Adipocyte (in vitro differentiated cells): Measurements from ENCODE around the gene IMMT.
"Not testable (repeated sequence)": the region's sequence is repeated elsewhere in the genome, so short reads cannot be mapped to it uniquely, and the experiment has no call there.

ENCODE experiments used
- DNase-seq: peaks from one replicate; pipeline ENCODE4 v3.0.0-alpha.2; 2015; ENCODE audit warnings: low read depth
- H3K27me3 ChIP-seq: replicated peaks from 2 replicates; pipeline ENCODE4 v1.7.0; 2013; ENCODE audit warnings: mild to moderate bottlenecking, low read length, moderate library complexity; ENCODE audit not compliant: control insufficient read depth, insufficient read depth
- H3K36me3 ChIP-seq: 2 replicates; pipeline ENCODE4 v1.7.0; 2013; ENCODE audit warnings: low read length, mild to moderate bottlenecking, moderate library complexity; ENCODE audit not compliant: control insufficient read depth, insufficient read depth, severe bottlenecking
- H3K4me1 ChIP-seq: 2 replicates; pipeline ENCODE4 v1.7.0; 2013; ENCODE audit warnings: mild to moderate bottlenecking, low read length, moderate library complexity; ENCODE audit not compliant: control insufficient read depth, insufficient read depth
- H3K4me3 ChIP-seq: 2 replicates; pipeline ENCODE4 v1.7.0; 2013; ENCODE audit warnings: mild to moderate bottlenecking, low read length, moderate library complexity
- H3K9ac ChIP-seq: 2 replicates; pipeline ENCODE4 v1.7.0; 2013; ENCODE audit warnings: mild to moderate bottlenecking, low read length, moderate library complexity
- H3K9me3 ChIP-seq: 2 replicates; pipeline ENCODE4 v1.7.0; 2013; ENCODE audit warnings: mild to moderate bottlenecking, low read length, moderate library complexity; ENCODE audit not compliant: control insufficient read depth

Gene IMMT

GRCh38 chr2:86195055-86195807 lies at the start of gene IMMT:
TSS of gene IMMT (minus strand) at chr2:86195462. CDS start at chr2:86195382, 80 bp downstream.
- peak; percentile 98 for DNase-seq
- Histone ChIP-seq H3K4me3 (peak within 1 kb of the TSS; percentile 87), H3K27me3 (no peaks in the 10 kb centered on the region), H3K9ac (peak within 1 kb of the TSS; percentile 100), H3K9me3 (no peaks in the 10 kb centered on the region), H3K4me1 (peaks cover 45% of the 10 kb centered on the region), H3K36me3 (no peaks in the 10 kb centered on the region)

- not testable (repeated sequence) for H3K36me3 ChIP-seq, H3K9me3 ChIP-seq, H3K4me1 ChIP-seq, H3K4me3 ChIP-seq, DNase-seq, H3K9ac ChIP-seq
- peaks cover 37% of the 10 kb centered on the region for H3K27me3 ChIP-seq
Measured at GRCh38 chr2:86244781-86245180, 49.5 kb upstream of the IMMT start.

GRCh38 chr2:86243950-86244733 lies 48.9 kb upstream of the IMMT start:
- H3K4me3 ChIP-seq, result no peak overlapping the region
- H3K9me3 ChIP-seq, result no peaks in the 10 kb centered on the region
- no peaks in the 10 kb centered on the region for H3K36me3 ChIP-seq
- peaks cover 41% of the 10 kb centered on the region for H3K27me3 ChIP-seq
- no peaks in the 10 kb centered on the region for H3K4me1 ChIP-seq
- H3K9ac ChIP-seq, result no peak overlapping the region
- no peak for DNase-seq

- Histone ChIP-seq H3K4me3 (no peak overlapping the region), H3K4me1 (no peaks in the 10 kb centered on the region), H3K9ac (no peak overlapping the region), H3K36me3 (no peaks in the 10 kb centered on the region), H3K27me3 (peaks cover 47% of the 10 kb centered on the region), H3K9me3 (no peaks in the 10 kb centered on the region)
- DNase-seq, result no peak
Measured at GRCh38 chr2:86243272-86243671, 48.0 kb upstream of the IMMT start.

GRCh38 chr2:86241611-86242010 lies 46.3 kb upstream of the IMMT start:
- Histone ChIP-seq H3K4me1 (no peaks in the 10 kb centered on the region), H3K9me3 (no peaks in the 10 kb centered on the region), H3K9ac (no peak overlapping the region), H3K4me3 (no peak overlapping the region), H3K36me3 (no peaks in the 10 kb centered on the region), H3K27me3 (peaks cover 49% of the 10 kb centered on the region)
- no peak for DNase-seq

GRCh38 chr2:86240251-86240650 lies 45.0 kb upstream of the IMMT start:
- H3K4me1 ChIP-seq, result no peaks in the 10 kb centered on the region
- H3K9ac ChIP-seq, result no peak overlapping the region
- no peak for DNase-seq
- H3K9me3 ChIP-seq, result no peaks in the 10 kb centered on the region
- H3K27me3 ChIP-seq, result peaks cover 49% of the 10 kb centered on the region
- H3K36me3 ChIP-seq, result no peaks in the 10 kb centered on the region
- no peak overlapping the region for H3K4me3 ChIP-seq

- Histone ChIP-seq H3K27me3 (peaks cover 49% of the 10 kb centered on the region), H3K9ac (no peak overlapping the region), H3K4me3 (no peak overlapping the region), H3K4me1 (no peaks in the 10 kb centered on the region), H3K36me3 (no peaks in the 10 kb centered on the region), H3K9me3 (no peaks in the 10 kb centered on the region)
- no peak for DNase-seq
Measured at GRCh38 chr2:86239745-86240144, 44.5 kb upstream of the IMMT start.

- no peaks in the 10 kb centered on the region for H3K9me3 ChIP-seq
- H3K4me1 ChIP-seq, result no peaks in the 10 kb centered on the region
- no peak for DNase-seq
- H3K4me3 ChIP-seq, result no peak overlapping the region
- no peaks in the 10 kb centered on the region for H3K36me3 ChIP-seq
- H3K9ac ChIP-seq, result no peak overlapping the region
- H3K27me3 ChIP-seq, result peaks cover 49% of the 10 kb centered on the region
Measured at GRCh38 chr2:86239326-86239725, 44.1 kb upstream of the IMMT start.

GRCh38 chr2:86238354-86238753 lies 43.1 kb upstream of the IMMT start:
- no peak overlapping the region for H3K4me3 ChIP-seq
- H3K36me3 ChIP-seq, result no peaks in the 10 kb centered on the region
- no peak for DNase-seq

GRCh38 chr2:86237172-86237571 lies 41.9 kb upstream of the IMMT start:
- DNase-seq, result no peak
- H3K27me3 ChIP-seq, result peaks cover 40% of the 10 kb centered on the region
- no peak overlapping the region for H3K4me3 ChIP-seq
- no peaks in the 10 kb centered on the region for H3K4me1 ChIP-seq
- H3K9me3 ChIP-seq, result no peaks in the 10 kb centered on the region
- H3K9ac ChIP-seq, result no peak overlapping the region
- H3K36me3 ChIP-seq, result no peaks in the 10 kb centered on the region

More at GRCh38 chr2:86238354-86238753, 43.1 kb upstream of the IMMT start:
- Histone ChIP-seq H3K9me3 (no peaks in the 10 kb centered on the region), H3K9ac (no peak overlapping the region), H3K4me1 (no peaks in the 10 kb centered on the region), H3K27me3 (peaks cover 43% of the 10 kb centered on the region)

- H3K4me3 ChIP-seq, result no peak overlapping the region
- no peak overlapping the region for H3K9ac ChIP-seq
- peaks cover 22% of the 10 kb centered on the region for H3K27me3 ChIP-seq
- no peak for DNase-seq
- no peaks in the 10 kb centered on the region for H3K9me3 ChIP-seq
- no peaks in the 10 kb centered on the region for H3K4me1 ChIP-seq
- no peaks in the 10 kb centered on the region for H3K36me3 ChIP-seq
Measured at GRCh38 chr2:86235196-86235980, 40.1 kb upstream of the IMMT start.
